CD4-positive, alpha-beta memory T cell (primary cell): Measurements from ENCODE around the gene FAIM. TPM values are rescaled to one million over a fixed set of nuclear protein-coding genes. Genes with fewer than 3 reads are reported as not detected.
"Not testable (repeated sequence)": the region's sequence is repeated elsewhere in the genome, so short reads cannot be mapped to it uniquely, and the experiment has no call there.

Experiments used
- CTCF ChIA-PET: fragments of 350-600 bp; sonication (Branson Sonifier 250); formaldehyde crosslinking; loops from one replicate; lab custom pipeline; 2021; ENCODE audit warnings: inconsistent platforms; ENCODE audit not compliant: partially characterized antibody; lab: Charles Lee
- POLR2A ChIA-PET: fragments of 350-600 bp; sonication (Branson Sonifier 250); formaldehyde crosslinking; loops from one replicate; lab custom pipeline; 2021; ENCODE audit not compliant: partially characterized antibody; lab: Charles Lee
- DNase-seq, 5 donors: peaks; one replicate each; pipeline versions ENCODE4 v3.0.0 to v3.0.0-alpha.2; 2020 to 2022; ENCODE audit warnings: mixed read lengths in 1 of 5
- H3K27ac ChIP-seq: one replicate; pipeline ENCODE4 v1.7.0; 2013; ENCODE audit warnings: low read depth, low read length
- H3K27me3 ChIP-seq: 2 replicates; pipeline ENCODE4 v1.7.0; 2013; ENCODE audit warnings: mild to moderate bottlenecking, low read length, moderate library complexity; ENCODE audit not compliant: insufficient read depth
- H3K36me3 ChIP-seq: 2 replicates; pipeline ENCODE4 v1.7.0; 2013; ENCODE audit warnings: mild to moderate bottlenecking, low read length, moderate library complexity; ENCODE audit not compliant: insufficient read depth
- H3K4me1 ChIP-seq: 2 replicates; pipeline ENCODE4 v1.7.0; 2013; ENCODE audit warnings: mild to moderate bottlenecking, low read length, moderate library complexity; ENCODE audit not compliant: insufficient read depth
- H3K4me3 ChIP-seq, 2 donors: one replicate each; pipeline ENCODE4 v1.7.0; 2013; ENCODE audit warnings: low read length in 2 of 2, mild to moderate bottlenecking in 1 of 2
- H3K9me3 ChIP-seq, 2 donors: one replicate each; pipeline ENCODE4 v1.7.0; 2013; ENCODE audit warnings: low read length in 2 of 2, control low read depth in 1 of 2; ENCODE audit not compliant: control insufficient read depth in 1 of 2
- H3K27ac Mint-ChIP-seq, 7 donors: one replicate each; pipeline ENCODE4 v1.8.0; 2020 to 2021; ENCODE audit warnings: mixed read lengths in 7 of 7, mild to moderate bottlenecking in 6 of 7, inconsistent platforms in 3 of 7, moderate library complexity in 3 of 7
- H3K27me3 Mint-ChIP-seq, 2 donors: one replicate each; pipeline ENCODE4 v1.8.0; 2020 to 2021; ENCODE audit warnings: mixed read lengths in 2 of 2
- H3K36me3 Mint-ChIP-seq, 2 donors: one replicate each; pipeline ENCODE4 v1.8.0; 2020 to 2021; ENCODE audit warnings: mixed read lengths in 2 of 2, inconsistent platforms in 1 of 2, mild to moderate bottlenecking in 1 of 2
- H3K4me1 Mint-ChIP-seq, 4 donors: one replicate each; pipeline ENCODE4 v1.8.0; 2020 to 2021; ENCODE audit warnings: mixed read lengths in 4 of 4, mild to moderate bottlenecking in 1 of 4
- H3K4me3 Mint-ChIP-seq, 8 donors: one replicate each; pipeline ENCODE4 v1.8.0; 2020 to 2021; ENCODE audit warnings: mixed read lengths in 8 of 8, mild to moderate bottlenecking in 7 of 8, moderate library complexity in 6 of 8, inconsistent platforms in 3 of 8
- H3K9me3 Mint-ChIP-seq, 8 donors: one replicate each; pipeline ENCODE4 v1.8.0; 2020 to 2021; ENCODE audit warnings: mixed read lengths in 8 of 8, mild to moderate bottlenecking in 5 of 8, inconsistent platforms in 3 of 8, moderate library complexity in 1 of 8
- intact Hi-C: fragments of 100-400 bp; cut with micrococcal nuclease; formaldehyde crosslinking; loops from one replicate; pipeline ENCODE4 v1.15.1; 2023
- polyA plus RNA-seq, 2 donors: library from polyadenylated mRNA; unstranded; fragments of 300-500 nt; fragmentation: Illumina TruSeq; gene quantifications; one replicate each; pipeline ENCODE4 v1.2.3, GENCODE V29; 2021
- total RNA-seq, 2 experiments: library from RNA; stranded (reverse); gene quantifications; one replicate each; pipeline ENCODE4 v1.2.3, GENCODE V29; 2021

The FAIM gene
- total and polyA plus RNA-seq, 4 experiments from 2014 or later = 4.6 to 11.9 (median 6.0) TPM

DNA sequence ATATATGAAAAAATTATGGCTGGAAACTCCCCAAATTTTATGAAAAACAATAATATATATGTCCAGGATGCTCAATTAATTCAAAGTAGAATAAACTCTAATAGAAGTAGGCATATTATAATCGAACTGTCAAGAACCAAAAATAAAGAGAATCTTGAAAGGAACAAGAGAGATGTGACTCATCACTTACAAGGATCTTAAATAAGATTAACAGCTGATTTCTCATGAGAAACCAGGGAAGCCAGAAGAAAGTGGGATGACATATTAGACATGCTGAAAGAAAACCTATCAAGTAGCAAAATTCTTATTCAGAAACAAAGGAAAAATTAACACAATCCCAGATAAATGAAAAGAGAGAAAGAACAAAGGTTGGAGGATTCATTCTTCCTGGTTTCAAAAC is 66.8 kb downstream of the FAIM start:
- no peak for DNase-seq
- no peaks in the 10 kb centered on the region for H3K9me3 ChIP-seq
- no peak overlapping the region for H3K27ac ChIP-seq
- Mint-ChIP-seq H3K27ac (peak overlapping the region in 1 of 7 donors; percentile 73), H3K36me3 (peaks cover 63 to 73% of the 10 kb centered on the region in 2 donors), H3K4me1 (no peaks in the 10 kb centered on the region), H3K9me3 (peaks cover 4 to 22% (median 16%) of the 10 kb centered on the region in 8 donors), H3K4me3 (peak overlapping the region in 1 of 8 donors; percentile 10), H3K27me3 (no peaks in the 10 kb centered on the region)
- CTCF ChIA-PET = no interaction called here
- POLR2A ChIA-PET = no interaction called here
- H3K4me1 ChIP-seq = no peaks in the 10 kb centered on the region
- intact Hi-C loops = no loop called here
- no peaks in the 10 kb centered on the region for H3K27me3 ChIP-seq
- no peak overlapping the region for H3K4me3 ChIP-seq
- H3K36me3 ChIP-seq = peaks cover 4% of the 10 kb centered on the region

GRCh38 chr3:138678086-138678485 is 69.5 kb downstream of the FAIM start:
- intact Hi-C loops = no loop called here
- Histone ChIP-seq H3K27me3 (no peaks in the 10 kb centered on the region), H3K36me3 (peaks cover 23% of the 10 kb centered on the region), H3K4me3 (no peak overlapping the region), H3K4me1 (no peaks in the 10 kb centered on the region), H3K9me3 (no peaks in the 10 kb centered on the region), H3K27ac (no peak overlapping the region)
- CTCF ChIA-PET = interaction anchor here (1.1 to 2.7 kb wide), 4 partner anchors 10 to 247 kb away, joined by 3 to 12 read pairs (median 4); no protein-coding TSS in a partner anchor
- Mint-ChIP-seq H3K36me3 (peaks cover 67 to 74% of the 10 kb centered on the region in 2 donors), H3K4me1 (no peaks in the 10 kb centered on the region), H3K4me3 (no peak overlapping the region), H3K9me3 (peaks cover 4 to 22% (median 16%) of the 10 kb centered on the region in 8 donors), H3K27me3 (no peaks in the 10 kb centered on the region), H3K27ac (no peak overlapping the region)
- no peak for DNase-seq
- POLR2A ChIA-PET = no interaction called here

- DNase-seq = no peak
- POLR2A ChIA-PET = interaction anchor here (0.5 kb wide), 1 partner anchor 240 kb away, joined by 3 read pairs; no protein-coding TSS in a partner anchor
- intact Hi-C loops = no loop called here
- H3K9me3 ChIP-seq = no peaks in the 10 kb centered on the region
- no peak overlapping the region for H3K4me3 ChIP-seq
- Mint-ChIP-seq H3K4me3 (no peak overlapping the region), H3K9me3 (peaks cover 4 to 21% (median 16%) of the 10 kb centered on the region in 8 donors), H3K4me1 (no peaks in the 10 kb centered on the region), H3K27ac (no peak overlapping the region), H3K36me3 (peaks cover 62 to 71% of the 10 kb centered on the region in 2 donors), H3K27me3 (no peaks in the 10 kb centered on the region)
- no peaks in the 10 kb centered on the region for H3K27me3 ChIP-seq
- CTCF ChIA-PET = interaction anchor here (0.5 to 2.7 kb wide), 7 partner anchors 9 to 460 kb away, joined by 3 to 12 read pairs (median 3); no protein-coding TSS in a partner anchor
- H3K36me3 ChIP-seq = peaks cover 28% of the 10 kb centered on the region
- no peaks in the 10 kb centered on the region for H3K4me1 ChIP-seq
- no peak overlapping the region for H3K27ac ChIP-seq
Observed at GRCh38 chr3:138678874-138679392, 70.4 kb downstream of the FAIM start.

DNA sequence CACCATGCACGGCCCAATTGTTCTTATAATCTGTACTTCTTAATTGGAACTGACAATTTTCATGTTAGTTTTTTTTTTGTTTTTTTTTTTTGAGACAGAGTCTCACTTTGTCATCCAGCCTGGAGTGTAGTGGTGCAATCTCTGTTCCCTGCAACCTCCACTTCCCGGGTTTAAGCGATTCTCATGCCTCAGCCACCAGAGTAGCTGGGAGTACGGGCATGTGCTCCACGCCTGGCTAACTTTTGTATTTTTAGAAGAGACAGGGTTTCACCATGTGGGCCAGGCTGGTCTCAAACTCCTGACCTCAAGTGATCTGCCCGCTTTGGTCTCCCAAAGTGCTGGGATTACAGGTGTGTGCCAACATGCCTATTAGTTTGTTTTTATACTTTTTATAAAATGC is 72.4 kb downstream of the FAIM start:
- H3K4me3 Mint-ChIP-seq, intact Hi-C loops: not testable (repeated sequence)

GRCh38 chr3:138681463-138682220 is 73.1 kb downstream of the FAIM start:
- no peaks in the 10 kb centered on the region for H3K4me1 Mint-ChIP-seq
- H3K27me3 Mint-ChIP-seq = no peaks in the 10 kb centered on the region
- CTCF ChIA-PET = interaction anchor here (2.4 kb wide), 1 partner anchor 234 kb away, joined by 9 read pairs; no protein-coding TSS in a partner anchor
- intact Hi-C loops = no loop called here
- Histone ChIP-seq H3K9me3 (no peaks in the 10 kb centered on the region), H3K36me3 (peaks cover 32% of the 10 kb centered on the region), H3K27me3 (no peaks in the 10 kb centered on the region), H3K4me1 (no peaks in the 10 kb centered on the region), H3K27ac (no peak overlapping the region), H3K4me3 (no peak overlapping the region)
- H3K36me3 Mint-ChIP-seq = peaks cover 43 to 48% of the 10 kb centered on the region in 2 donors
- H3K27ac Mint-ChIP-seq = no peak overlapping the region
- peaks cover 0 to 2% (median 1%) of the 10 kb centered on the region in 8 donors for H3K9me3 Mint-ChIP-seq
- H3K4me3 Mint-ChIP-seq = no peak overlapping the region
- DNase-seq = no peak
- POLR2A ChIA-PET = no interaction called here

More for the DNA sequence above, 72.4 kb downstream of the FAIM start:
- CTCF ChIA-PET, DNase-seq, H3K9me3 Mint-ChIP-seq, H3K4me1 Mint-ChIP-seq, H3K9me3 ChIP-seq, POLR2A ChIA-PET, H3K4me1 ChIP-seq, H3K27me3 Mint-ChIP-seq, H3K27ac Mint-ChIP-seq, H3K27ac ChIP-seq, H3K27me3 ChIP-seq, H3K4me3 ChIP-seq: not testable (repeated sequence)
- H3K36me3 ChIP-seq = peaks cover 32% of the 10 kb centered on the region
- H3K36me3 Mint-ChIP-seq = peaks cover 46 to 55% of the 10 kb centered on the region in 2 donors

DNA sequence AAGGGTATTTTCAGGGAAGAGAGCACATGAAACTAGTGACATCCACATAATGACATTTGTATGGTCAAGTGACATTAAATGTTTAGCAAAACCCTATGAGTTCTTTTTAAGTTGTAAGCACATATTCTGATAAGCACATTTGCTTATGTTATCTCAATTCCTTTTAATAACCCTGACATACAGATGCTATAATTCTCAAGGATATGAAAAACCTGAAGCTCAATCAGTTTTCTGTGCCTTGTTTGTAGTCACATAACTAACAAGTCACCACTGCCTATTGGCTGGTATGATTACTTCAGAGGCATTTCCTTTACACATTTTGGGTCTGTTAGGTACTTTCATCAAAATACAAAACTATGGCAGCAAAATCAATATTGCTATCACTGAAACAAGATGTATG is 74.1 kb downstream of the FAIM start:
- DNase-seq = no peak
- intact Hi-C loops = no loop called here
- Mint-ChIP-seq H3K4me3 (no peak overlapping the region), H3K4me1 (no peaks in the 10 kb centered on the region), H3K36me3 (peaks cover 46% of the 10 kb centered on the region in 2 donors), H3K27me3 (no peaks in the 10 kb centered on the region), H3K27ac (no peak overlapping the region), H3K9me3 (no peaks in the 10 kb centered on the region)
- ChIA-PET POLR2A (no interaction called here), CTCF (interaction anchor here (1.3 to 2.4 kb wide), 2 partner anchors 233 to 241 kb away, joined by 7 to 9 read pairs; no protein-coding TSS in a partner anchor)
- Histone ChIP-seq H3K4me1 (no peaks in the 10 kb centered on the region), H3K27me3 (no peaks in the 10 kb centered on the region), H3K9me3 (no peaks in the 10 kb centered on the region), H3K36me3 (peaks cover 32% of the 10 kb centered on the region), H3K27ac (no peak overlapping the region), H3K4me3 (no peak overlapping the region)
